GM21390 (cell line): ENCODE results near the gene HIVEP2.

Source experiments
- ATAC-seq: cut with Tn5 transposase; IDR thresholded peaks from one replicate; pipeline ENCODE4 v1.9.1; 2021; ENCODE audit not compliant: unreplicated experiment

HIVEP2 gene

DNA sequence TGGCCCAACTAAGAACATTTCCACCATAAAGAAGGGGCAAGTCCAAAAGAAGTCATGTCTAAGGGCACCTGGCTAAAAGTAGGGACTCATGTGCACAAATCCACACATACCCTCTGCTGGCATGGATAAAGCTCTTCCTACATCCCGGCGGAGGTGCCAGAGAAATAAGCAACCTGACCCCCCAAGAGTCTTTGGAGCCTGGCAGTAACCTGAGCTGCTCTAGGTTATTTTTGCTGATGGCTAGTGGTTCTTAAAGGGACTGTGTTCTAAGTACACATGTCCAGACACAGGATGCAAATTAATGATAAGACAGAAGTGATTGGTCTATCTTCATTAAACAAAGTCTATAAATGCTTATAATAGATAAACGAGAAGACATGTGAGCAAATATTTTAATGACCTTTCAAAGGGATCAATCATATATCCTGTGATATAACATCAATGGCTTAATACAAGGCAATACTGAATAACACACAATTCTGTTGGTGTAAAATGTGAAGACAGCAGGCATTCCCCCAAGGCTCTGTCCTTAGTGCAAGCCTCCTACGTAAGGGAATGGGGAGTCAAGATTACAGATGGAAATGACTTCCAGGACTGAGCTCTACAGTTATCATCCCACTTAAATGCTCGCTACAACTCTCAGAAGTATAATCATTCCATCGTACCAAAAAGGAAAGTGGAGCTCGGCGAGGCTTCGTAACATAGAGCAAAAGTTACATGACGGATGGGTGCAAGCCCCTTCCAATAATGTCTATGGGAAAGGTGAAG, 52.5 kb downstream of the HIVEP2 start:
- no peak for ATAC-seq

DNA sequence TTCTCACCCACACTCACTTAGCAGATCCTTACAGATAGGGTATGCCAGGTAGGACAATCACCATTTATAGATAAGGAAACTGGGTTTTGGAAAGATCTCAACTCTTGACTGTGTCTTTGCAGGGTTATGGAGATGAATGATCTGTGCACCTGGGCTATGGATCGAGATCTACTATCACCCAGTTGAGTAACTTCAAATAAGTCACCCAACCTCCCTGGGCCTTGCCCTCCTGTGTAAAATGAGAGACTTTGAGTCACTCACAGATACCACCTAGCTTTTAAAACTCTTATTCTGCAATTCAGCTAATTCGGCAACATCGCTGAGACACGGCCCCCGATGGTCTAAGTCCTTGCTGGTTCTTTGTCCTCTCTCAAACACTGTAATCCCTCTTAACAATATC, 53.5 kb downstream of the HIVEP2 start:
- ATAC-seq: no peak

DNA sequence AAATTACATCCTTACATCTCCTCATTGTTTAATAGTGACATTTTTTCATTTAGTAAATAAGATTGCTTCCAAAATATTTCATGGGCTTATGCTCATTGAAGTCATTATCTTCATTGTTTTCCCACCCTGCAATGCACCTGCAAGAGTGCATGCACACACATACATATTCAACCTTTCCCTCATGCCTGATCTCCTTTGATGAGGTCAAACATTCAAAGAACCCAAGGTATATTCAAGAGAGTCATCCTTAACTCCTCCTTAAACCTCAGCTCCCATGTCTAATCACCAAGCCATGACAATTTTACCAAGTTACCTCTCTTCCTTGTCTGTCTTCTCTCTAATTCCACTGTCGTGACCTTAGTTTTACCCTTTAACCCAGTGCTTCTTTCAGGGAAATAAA, 56.5 kb downstream of the HIVEP2 start:
- no peak for ATAC-seq

DNA sequence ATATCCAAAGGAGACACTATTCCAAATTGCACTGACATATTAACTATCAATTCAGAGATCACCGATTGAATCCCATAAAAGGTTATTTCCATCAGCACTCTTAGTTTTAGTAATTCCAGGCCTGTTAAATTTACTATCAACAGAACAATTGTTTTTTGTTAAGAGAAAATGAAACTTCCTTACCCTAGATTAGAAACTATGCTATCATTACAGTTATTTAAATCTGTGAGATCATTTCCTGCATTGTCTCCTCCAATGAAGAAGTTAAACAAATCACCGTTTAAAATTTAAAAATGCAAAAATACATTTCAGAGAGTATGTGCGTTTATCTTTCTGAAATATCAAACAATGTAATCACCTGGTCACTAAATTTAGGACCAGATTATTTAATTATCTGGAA, 57.5 kb downstream of the HIVEP2 start:
- ATAC-seq: no peak

DNA sequence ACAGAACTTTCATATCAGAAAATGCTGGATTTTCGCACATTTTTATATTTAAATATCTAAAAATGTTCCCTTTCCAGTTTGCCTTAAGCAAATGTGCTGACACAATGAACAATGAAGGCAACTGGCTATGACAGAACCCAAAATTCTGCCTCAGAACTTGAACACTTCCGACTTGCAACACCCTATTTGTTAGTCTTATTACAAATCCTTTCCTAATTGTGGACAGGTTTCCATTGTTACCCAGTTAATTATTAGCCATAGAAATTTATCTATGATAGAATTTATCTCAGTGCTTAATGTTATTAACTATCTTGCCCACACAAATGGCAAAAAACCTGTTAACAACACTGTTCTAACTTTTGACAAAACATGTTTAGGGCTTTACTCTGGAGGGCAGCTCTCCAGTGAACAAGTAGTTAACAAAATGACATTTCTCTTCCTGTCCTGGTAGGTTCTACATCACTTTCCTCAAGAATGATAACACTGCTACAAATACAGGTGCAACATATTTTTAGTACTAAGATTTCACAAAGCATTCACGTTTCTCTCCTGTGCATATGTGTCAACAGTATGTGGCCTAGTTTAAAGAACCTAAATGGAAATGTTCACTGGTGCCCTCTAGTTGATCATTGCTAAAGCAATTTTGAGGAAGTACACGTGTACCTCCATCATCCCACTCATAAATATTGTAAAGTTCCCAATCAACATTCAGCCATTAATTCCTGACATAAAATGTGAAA, 58.4 kb downstream of the HIVEP2 start:
- ATAC-seq: peak; percentile 75

DNA sequence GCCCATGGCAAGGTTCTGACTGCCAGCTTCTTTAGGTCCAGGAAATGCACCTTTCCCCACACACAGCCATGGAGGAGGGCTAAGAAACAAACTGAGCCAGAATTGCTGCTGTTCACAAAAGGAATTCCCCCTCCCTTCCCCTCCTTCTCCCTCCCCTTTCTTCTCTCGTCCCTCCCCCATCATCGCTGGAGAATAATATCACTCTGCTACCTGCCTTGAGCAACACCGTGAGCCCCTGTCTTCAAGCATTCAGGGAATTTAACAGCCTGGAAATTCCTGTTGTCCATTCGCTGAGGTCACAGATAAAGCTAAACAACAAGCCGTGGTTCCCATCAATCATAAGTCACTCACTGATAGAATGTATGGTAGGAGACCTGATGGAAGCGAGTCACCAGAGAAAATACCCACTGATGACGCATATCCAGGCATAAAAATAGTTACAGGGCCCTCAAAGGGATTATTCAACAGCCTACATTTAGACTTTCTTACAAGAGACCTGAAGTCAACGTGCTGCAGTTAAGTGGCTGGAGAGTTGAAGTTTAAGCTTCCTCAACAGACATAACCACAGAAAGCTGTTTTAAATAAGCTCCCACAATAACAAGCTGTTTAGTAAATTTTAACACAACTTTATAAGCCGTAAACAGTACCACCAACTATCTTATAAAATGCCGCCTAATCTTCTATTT, 59.7 kb downstream of the HIVEP2 start:
- ATAC-seq: peak; percentile 64

DNA sequence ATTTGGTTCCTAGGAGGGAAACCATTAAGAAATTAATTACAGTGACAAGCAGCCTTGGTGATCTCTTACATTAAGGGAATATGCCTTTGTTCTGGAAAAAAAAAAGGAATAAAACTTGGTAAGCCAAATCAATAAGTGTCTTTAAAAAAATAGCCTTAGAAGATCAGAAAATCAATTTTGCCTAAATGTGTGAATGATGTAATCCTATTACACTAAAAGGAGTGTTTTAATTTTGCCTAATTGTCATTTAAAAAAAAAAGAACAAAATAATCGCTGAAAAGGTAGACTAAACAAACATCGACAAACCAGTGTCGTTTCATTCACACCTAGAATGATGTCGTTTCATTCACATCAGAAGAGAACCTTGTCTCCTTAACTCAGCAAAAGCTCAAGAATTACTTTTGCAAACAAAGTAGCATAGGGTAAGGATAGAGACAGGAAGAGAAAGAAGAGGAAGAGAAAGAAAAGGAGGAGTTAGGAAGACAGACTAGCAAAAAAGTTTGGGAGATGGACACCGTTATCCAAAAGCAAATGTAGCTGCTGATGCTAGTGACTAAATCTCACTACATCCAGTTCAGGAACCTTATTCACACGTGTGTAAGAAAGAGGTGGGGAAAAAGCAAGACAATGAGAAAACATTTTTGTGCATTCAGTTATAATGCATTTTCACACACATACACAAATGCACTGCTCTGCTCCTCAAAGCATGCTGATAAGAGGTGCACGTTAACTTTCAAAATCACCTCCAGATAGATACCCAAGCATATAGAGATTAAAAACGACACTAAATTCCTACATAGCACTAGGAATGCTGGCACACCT, 60.6 kb downstream of the HIVEP2 start:
- ATAC-seq: no peak

DNA sequence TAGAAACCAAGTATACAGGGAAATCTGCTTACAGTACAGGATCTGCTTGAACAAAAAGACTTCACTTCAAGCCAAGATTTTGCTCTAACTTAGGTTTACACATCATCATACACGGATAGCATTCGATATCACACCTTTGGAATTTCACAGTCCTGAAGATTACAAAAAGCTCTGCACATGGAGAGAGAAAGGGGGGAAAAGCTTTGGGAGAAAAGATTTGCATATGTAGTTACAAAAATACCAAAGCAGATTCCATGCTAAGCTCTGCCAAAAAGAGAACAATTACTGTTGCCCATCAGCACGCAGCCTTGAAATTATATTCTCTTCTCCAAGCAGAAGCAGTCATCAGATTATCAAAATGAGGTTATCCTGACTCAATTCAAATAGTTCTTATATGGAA, 62.0 kb downstream of the HIVEP2 start:
- ATAC-seq: no peak

DNA sequence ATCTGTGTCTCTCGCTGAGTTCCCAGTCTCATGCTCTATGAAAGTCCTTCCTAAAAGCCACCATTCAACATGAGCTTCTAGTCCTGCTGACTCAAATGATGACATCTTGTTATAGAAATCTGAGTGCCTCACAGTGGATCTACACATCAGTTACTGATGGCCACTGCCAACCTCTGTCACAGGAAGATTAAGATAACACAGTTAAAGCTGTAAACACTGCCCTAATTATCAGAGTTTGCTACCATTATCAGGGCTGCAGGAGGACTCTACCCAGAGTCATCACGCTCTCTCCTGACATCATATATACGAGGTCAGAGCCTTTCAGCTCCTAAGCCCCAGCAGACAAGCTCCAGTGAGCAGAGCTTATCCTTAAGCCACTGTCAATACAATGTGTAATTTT, 63.2 kb downstream of the HIVEP2 start:
- no peak for ATAC-seq

DNA sequence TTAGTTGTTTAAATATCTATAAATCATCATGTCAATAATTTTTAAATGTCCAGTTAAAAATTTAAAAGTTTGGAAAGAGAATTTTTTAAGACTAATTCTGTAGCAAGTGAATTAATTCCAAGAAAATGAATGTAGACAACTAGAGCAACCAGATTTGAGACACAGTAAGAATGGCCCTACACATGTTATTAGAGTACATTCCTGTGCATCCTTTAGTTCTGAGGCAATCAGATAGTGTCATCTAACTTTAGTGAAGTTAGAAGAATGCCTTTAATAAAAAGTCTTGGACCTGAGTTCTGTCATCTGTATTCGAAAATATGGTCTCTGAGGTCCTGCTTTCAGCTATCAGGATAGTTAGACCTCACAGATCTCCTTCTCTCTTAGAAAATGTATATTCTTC, 63.7 kb downstream of the HIVEP2 start:
- no peak for ATAC-seq

DNA sequence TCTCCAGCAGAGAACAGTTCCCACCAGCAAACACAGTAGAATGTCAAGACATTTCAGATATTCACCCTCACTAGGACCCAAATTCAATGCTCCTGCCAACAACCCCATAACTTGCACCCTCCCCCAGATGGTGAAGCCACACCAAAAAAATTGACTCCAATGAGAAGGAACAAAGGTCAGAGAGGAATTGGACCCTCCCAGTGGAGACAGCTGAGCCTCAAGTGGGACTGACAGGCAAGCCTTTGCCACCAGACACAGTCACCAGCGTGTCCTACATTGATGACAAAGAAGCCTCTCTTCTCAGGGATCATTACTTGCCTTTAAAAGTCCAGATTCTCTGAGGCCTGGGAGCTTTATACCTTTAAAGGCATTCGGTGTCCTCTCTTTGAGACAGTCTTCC, 64.8 kb downstream of the HIVEP2 start:
- no peak for ATAC-seq

DNA sequence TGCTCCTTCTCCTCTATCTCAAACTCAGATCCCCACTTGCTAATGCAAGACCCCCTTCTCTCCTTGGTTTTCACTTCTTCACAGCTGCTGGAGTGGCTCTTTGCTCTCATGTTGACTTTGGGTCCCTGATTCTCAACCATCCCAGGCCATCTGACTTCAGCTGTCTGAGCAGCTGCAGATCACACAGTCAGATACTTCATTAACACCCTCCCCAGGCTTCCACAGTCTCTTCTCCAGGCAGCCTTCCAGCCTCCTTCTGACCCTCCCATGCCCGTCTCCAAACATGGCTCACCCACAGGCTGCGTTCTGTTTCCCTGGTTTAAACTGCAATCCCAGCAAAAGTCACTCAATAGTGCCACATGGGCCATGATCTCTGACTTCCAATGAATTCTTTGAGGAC, 65.4 kb downstream of the HIVEP2 start:
- ATAC-seq: no peak

DNA sequence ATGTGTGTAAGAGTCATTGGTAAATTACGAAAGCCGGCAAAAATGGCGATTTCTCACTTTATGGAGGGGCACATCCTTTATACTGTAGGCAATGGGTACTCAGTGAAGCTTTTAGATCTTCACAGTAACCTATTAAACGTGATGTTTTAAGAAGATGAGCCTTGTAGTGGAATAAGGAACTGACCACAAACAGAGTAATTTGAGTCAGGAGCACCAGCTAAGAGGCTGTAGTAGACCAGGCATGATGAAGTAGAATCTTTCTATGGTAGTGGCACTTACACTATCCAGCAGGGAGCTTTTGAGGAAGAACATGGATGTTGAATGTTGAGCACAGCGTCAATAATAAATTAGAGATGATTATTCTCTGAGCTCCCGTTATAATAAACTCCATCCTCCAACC, 65.9 kb downstream of the HIVEP2 start:
- ATAC-seq: no peak

DNA sequence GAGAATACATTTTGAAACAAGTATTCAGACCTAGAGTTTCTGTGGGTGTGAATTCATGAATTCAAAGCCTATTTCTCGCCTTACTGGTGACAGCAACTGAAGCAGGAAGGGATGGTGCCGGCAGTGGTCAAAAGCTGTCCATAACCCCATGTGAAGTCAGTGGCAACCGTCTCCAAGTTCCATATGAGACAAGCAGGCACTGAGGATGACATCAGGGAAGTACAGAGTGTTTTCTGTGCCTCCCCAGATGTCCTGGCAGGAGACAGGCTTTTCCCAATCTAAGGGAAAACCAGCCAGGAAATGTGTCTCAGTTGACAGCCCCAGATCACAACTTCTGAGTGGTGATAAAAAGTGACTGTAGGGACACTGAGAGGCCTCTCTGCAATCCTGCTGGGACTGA, 66.6 kb downstream of the HIVEP2 start:
- ATAC-seq: no peak

DNA sequence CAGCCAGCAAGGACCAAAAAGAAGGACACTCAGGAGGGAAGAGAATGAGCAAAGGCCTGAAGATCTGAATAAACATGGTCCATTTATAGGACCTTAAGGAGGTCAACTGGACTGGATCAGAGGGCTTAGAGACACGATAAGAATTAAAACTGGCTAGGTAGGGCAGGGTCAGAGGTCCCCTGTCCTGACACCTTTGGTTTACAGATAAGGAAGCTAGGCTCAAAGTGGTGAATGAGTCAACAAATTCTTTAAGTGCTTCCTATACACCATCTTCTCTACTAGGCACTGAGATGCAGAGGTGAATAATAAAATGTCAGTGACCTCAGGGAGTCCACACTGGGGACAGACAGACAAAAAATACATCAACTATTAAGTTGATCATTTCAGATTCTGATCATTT, 70.3 kb downstream of the HIVEP2 start:
- no peak for ATAC-seq

DNA sequence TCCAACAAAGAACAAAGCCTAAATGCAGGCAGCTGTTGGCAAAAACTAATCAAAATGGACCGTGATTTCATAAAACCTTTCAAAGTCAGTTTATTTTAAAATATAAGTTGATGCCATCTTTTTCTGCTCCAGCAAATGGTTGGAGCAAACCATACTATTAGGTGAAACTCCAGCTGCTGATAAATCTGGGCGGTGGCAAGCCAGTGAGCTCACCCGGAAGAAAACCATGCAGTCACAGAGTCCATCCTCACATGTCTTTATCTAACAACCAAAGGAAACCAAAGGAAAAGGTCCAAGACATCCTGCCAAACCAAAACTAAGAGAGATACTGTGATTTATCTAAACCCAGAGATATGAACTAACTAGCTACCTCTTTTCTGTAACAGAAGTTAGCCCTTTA, 72.6 kb downstream of the HIVEP2 start:
- ATAC-seq: no peak

DNA sequence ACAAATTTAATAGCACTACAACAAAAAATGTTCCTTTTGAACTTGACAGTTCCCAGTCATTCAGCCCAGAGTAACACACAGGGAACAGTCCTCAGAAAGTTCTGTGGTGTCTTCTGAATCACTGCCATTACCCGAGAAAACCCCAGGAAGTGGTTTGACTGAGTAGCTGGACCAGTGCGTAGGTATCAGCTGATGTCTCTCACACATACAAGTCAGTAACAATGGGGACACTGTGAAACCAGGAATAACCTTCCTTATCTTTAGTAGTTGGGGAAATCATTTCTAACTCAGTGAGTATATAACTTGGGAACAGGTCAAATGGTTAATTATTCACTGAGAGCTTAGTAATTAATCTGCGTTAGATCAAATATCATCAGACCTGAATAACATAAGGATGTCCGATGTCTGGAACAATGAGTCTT, 73.1 kb downstream of the HIVEP2 start:
- ATAC-seq: peak; percentile 89

DNA sequence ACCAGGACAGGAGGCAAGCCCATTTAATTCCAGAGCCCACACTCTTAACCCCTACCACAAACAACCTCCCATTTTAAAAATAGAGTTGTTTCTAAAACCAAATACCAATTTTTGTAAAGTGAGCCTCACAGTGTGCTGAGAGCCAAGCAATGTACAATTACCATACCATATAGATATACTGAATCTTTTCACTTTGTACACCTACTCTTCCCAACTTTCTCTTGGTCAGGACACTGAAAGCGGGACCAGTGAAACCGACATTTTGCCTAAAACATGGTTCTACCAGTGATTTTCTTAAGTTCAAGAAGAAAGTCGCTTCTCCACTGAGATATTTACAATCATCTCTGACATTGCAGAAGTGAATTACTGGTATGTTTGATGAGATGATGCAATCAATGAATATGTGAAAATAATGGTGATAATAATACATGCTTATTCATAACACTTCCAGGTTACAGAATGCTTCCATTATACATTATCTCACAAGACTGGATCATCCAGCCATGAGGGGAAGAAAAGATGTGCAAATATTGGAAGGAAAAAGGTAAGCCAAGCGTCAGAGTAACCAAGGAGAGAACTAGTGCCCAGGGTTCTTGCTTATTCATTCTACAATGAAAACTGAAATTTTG, 74.1 kb downstream of the HIVEP2 start:
- no peak for ATAC-seq

DNA sequence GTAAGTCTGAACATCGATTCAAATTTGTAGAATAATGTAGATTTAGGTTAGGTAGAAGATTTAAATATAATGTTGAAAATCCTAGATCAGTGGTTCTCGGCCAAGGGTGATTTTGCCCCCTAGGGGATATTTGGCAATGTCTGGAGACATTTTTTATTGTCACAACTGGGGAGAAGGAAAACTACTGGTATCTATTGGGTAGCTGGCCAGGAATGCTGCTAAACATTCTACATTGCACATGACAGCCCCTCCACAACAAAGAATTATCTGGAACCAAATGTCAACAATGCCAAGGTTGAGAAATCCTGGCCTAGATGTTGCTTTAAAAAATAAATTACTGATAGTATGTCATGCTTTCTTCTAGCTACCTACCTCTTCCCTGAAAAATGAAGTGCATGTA, 76.1 kb downstream of the HIVEP2 start:
- no peak for ATAC-seq

DNA sequence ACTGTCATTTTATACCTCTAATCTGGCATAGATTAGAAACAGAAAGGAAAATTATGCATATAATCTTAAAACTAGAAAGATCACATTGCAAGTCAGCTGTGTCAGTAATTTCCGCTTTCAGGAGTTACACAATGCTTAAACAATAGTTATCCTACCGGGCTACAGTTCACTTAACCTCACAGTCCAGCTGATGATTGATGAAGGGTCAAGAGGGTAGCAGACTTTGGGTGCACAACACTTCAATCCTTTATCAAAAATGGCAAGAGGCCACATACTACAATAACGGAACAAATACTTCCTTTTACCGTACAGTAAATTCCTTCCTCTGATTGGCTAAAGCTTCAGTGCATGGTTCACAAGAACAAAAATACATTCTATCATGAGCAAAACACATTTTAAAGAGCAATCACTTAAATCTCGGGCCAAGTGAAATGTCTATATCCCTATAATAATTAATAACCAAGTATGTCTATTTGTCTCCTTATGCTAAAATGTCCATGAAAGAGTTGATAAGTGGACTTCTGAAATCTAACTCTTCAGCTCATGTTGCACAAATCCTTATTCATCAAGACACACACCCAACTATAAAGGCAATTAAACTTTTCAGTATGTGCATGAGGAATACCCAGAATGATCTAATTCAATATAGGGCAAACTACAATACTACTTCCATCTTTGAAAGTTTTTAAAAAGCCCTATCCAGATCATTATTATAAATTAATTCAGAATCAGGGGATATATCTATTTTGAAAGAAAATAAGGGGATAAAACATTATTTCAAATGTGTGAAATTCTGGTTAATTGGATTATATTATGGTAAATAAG, 76.8 kb downstream of the HIVEP2 start:
- peak; percentile 47 for ATAC-seq
